Tibial artery (tissue), 4 donors: ENCODE measurements around the gene LRRC4B.
A peak's percentile ranks its signal among the peaks of the same experiment; 100 is the strongest.

ENCODE experiments used
- DNase-seq, 2 donors: peaks; one replicate each; pipeline ENCODE4 v3.0.0-alpha.2; 2019
- H3K27ac ChIP-seq, 2 donors: fragments of 200-600 bp; sonication (generic) in 1 of 2; 1 replicate in 1 of 2; 2 replicates in 1 of 2; pipeline ENCODE4 v1.5.1; 2018 to 2019; ENCODE audit warnings: mild to moderate bottlenecking in 1 of 2
- H3K27me3 ChIP-seq, 2 donors: fragments of 200-600 bp; sonication (generic) in 1 of 2; one replicate each; pipeline versions ENCODE4 v1.5.1 to v1.6.0; 2016 to 2019
- H3K36me3 ChIP-seq, 3 donors: fragments of 200-600 bp; sonication (generic) in 2 of 3; one replicate each; pipeline ENCODE4 v1.5.1; 2016 to 2019; ENCODE audit warnings: mild to moderate bottlenecking in 2 of 3
- H3K4me1 ChIP-seq, 4 donors: fragments of 200-600 bp; sonication (generic) in 2 of 4; 1 replicate in 3 of 4; 2 replicates in 1 of 4; pipeline ENCODE4 v1.5.1; 2016 to 2019
- H3K4me3 ChIP-seq, 2 donors: fragments of 200-600 bp; sonication (generic) in 1 of 2; 1 replicate in 1 of 2; 2 replicates in 1 of 2; pipeline ENCODE4 v1.5.1; 2018 to 2019; ENCODE audit warnings: mild to moderate bottlenecking in 2 of 2
- H3K9me3 ChIP-seq, 3 donors: fragments of 200-600 bp; sonication (generic) in 1 of 3; one replicate each; pipeline ENCODE4 v1.5.1; 2016 to 2019
- intact Hi-C: fragments of 100-400 bp; cut with DNase I; formaldehyde crosslinking; loops from one replicate; pipeline ENCODE4 v1.15.0; 2023; ENCODE audit warnings: low total_unique reads
- TF ChIP-seq, protein P1 (sequence below), 2 experiments: fragments of 200-600 bp in 1 of 2; fragments of 450-650 bp in 1 of 2; IDR thresholded peaks; one replicate each; pipeline ENCODE4 v1.5.1; 2017 to 2019; ENCODE audit warnings: antibody characterized with exemption in 2 of 2, mild to moderate bottlenecking in 1 of 2, moderate library complexity in 1 of 2

LRRC4B gene

DNA sequence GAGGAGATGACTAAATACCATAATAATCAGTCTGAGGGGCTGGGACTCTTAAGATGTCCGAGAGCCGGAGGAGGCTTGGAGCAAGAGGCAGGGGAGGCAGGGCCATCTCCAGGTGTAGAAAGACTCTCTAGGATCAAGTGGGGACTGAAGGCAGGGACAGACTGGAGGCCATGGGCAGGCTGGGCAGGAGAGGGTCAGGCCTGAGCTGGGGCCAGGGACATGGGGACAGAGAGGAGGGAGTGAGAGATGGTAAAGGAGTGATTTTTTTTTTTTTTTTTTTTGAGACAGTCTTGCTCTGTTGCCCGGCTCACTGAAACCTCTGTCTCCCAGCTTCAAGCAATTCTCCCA lies 59.4 kb downstream of the LRRC4B start:
- intact Hi-C loops = no loop called here
- Histone ChIP-seq H3K4me1 (peaks cover 0 to 15% (median 12%) of the 10 kb centered on the region in 4 donors), H3K27me3 (no peaks in the 10 kb centered on the region), H3K27ac (no peak overlapping the region), H3K4me3 (no peak overlapping the region), H3K9me3 (no peaks in the 10 kb centered on the region), H3K36me3 (peaks cover 0 to 14% (median 12%) of the 10 kb centered on the region in 3 donors)
- TF ChIP-seq, protein P1, sequence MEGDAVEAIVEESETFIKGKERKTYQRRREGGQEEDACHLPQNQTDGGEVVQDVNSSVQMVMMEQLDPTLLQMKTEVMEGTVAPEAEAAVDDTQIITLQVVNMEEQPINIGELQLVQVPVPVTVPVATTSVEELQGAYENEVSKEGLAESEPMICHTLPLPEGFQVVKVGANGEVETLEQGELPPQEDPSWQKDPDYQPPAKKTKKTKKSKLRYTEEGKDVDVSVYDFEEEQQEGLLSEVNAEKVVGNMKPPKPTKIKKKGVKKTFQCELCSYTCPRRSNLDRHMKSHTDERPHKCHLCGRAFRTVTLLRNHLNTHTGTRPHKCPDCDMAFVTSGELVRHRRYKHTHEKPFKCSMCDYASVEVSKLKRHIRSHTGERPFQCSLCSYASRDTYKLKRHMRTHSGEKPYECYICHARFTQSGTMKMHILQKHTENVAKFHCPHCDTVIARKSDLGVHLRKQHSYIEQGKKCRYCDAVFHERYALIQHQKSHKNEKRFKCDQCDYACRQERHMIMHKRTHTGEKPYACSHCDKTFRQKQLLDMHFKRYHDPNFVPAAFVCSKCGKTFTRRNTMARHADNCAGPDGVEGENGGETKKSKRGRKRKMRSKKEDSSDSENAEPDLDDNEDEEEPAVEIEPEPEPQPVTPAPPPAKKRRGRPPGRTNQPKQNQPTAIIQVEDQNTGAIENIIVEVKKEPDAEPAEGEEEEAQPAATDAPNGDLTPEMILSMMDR (IDR thresholded peaks at IDR 0.05) = no peak
- DNase-seq = no peak

GRCh38 chr19:50507376-50507775 lies 60.9 kb downstream of the LRRC4B start:
- H3K27me3 ChIP-seq = no peaks in the 10 kb centered on the region
- H3K4me1 ChIP-seq = peaks cover 0 to 15% (median 12%) of the 10 kb centered on the region in 4 donors
- no peak overlapping the region for H3K27ac ChIP-seq
- TF ChIP-seq, protein P1 (IDR thresholded peaks at IDR 0.05) = no peak
- peaks cover 0 to 14% (median 12%) of the 10 kb centered on the region in 3 donors for H3K36me3 ChIP-seq
- no peaks in the 10 kb centered on the region for H3K9me3 ChIP-seq
- no peak for DNase-seq
- H3K4me3 ChIP-seq = no peak overlapping the region
- intact Hi-C loops = no loop called here

DNA sequence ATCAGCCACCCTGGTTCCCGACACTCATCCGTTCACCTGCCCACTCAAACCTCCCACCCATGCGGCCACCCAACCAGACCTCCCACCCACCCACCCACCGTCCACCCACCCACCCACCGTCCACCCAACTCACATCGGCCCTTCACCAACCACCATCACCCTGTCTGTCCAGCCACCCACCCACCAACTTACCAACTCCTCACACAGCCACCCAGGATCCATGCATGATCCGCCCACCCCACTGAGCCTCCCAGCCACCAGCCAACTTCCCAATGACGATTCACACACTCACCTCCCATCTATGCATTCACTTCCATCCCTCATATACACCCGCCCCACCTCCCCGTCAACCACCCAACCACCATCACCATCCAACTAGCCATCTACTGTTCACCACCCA lies 61.5 kb downstream of the LRRC4B start:
- Histone ChIP-seq H3K9me3 (no peaks in the 10 kb centered on the region), H3K4me1 (peaks cover 0 to 12% (median 11%) of the 10 kb centered on the region in 4 donors), H3K4me3 (no peak overlapping the region), H3K27me3 (no peaks in the 10 kb centered on the region), H3K27ac (no peak overlapping the region), H3K36me3 (peaks cover 0 to 14% (median 12%) of the 10 kb centered on the region in 3 donors)
- intact Hi-C loops = no loop called here
- no peak for DNase-seq
- TF ChIP-seq, protein P1 (IDR thresholded peaks at IDR 0.05) = no peak

GRCh38 chr19:50505856-50506611 lies 62.2 kb downstream of the LRRC4B start:
- no peak overlapping the region for H3K4me3 ChIP-seq
- TF ChIP-seq, protein P1 (IDR thresholded peaks at IDR 0.05) = no peak
- intact Hi-C loops = no loop called here
- no peaks in the 10 kb centered on the region for H3K27me3 ChIP-seq
- no peaks in the 10 kb centered on the region for H3K9me3 ChIP-seq
- DNase-seq = no peak
- no peak overlapping the region for H3K27ac ChIP-seq
- peaks cover 0 to 14% (median 12%) of the 10 kb centered on the region in 3 donors for H3K36me3 ChIP-seq
- peaks cover 0 to 12% (median 9%) of the 10 kb centered on the region in 4 donors for H3K4me1 ChIP-seq

- peaks cover 0 to 10% of the 10 kb centered on the region in 2 donors for H3K27me3 ChIP-seq
- no peak overlapping the region for H3K4me3 ChIP-seq
- peak in 1 of 2 donors; percentile 59 for DNase-seq
- intact Hi-C loops = no loop called here
- no peak overlapping the region for H3K27ac ChIP-seq
- peaks cover 0 to 14% (median 12%) of the 10 kb centered on the region in 3 donors for H3K36me3 ChIP-seq
- no peaks in the 10 kb centered on the region for H3K4me1 ChIP-seq
- TF ChIP-seq, protein P1 (IDR thresholded peaks at IDR 0.05) = no peak
- H3K9me3 ChIP-seq = no peaks in the 10 kb centered on the region
These were observed 66.4 kb downstream of the LRRC4B start for GRCh38 chr19:50501568-50502475.
